OCI-LY1 (cell line): ENCODE data around the gene SLC30A9.

ENCODE experiments used
- H2AFZ ChIP-seq: fragments of 200-600 bp; sonication (generic), shearing (Covaris generic); 2 replicates; pipeline ENCODE4 v1.6.0; 2014; ENCODE audit warnings: antibody characterized with exemption, mild to moderate bottlenecking, low read length
- H3F3A ChIP-seq: fragments of 200-600 bp; sonication (generic), shearing (Covaris generic); 2 replicates; pipeline ENCODE4 v1.6.0; 2014; ENCODE audit warnings: mild to moderate bottlenecking, antibody characterized with exemption, low read length, moderate library complexity; ENCODE audit not compliant: insufficient read depth
- H3K27ac ChIP-seq: fragments of 200-600 bp; sonication (generic); 2 replicates; pipeline ENCODE4 v1.5.1; 2014; ENCODE audit warnings: low read length, mixed run types, mild to moderate bottlenecking, low read depth; ENCODE audit not compliant: poor library complexity, severe bottlenecking
- H3K27me3 ChIP-seq: fragments of 200-600 bp; sonication (generic); 2 replicates; pipeline ENCODE4 v1.6.0; 2014; ENCODE audit warnings: antibody characterized with exemption, mild to moderate bottlenecking, low read length, moderate library complexity; ENCODE audit not compliant: insufficient read depth
- H3K36me3 ChIP-seq: fragments of 200-600 bp; sonication (generic); 2 replicates; pipeline ENCODE4 v1.6.1; 2014; ENCODE audit warnings: mild to moderate bottlenecking, antibody characterized with exemption, low read length, moderate library complexity, mixed read lengths; ENCODE audit not compliant: insufficient read depth
- H3K4me1 ChIP-seq: fragments of 200-600 bp; sonication (generic); 2 replicates; pipeline ENCODE4 v1.5.1; 2014; ENCODE audit warnings: mild to moderate bottlenecking, low read length, moderate library complexity; ENCODE audit not compliant: insufficient read depth, severe bottlenecking
- H3K4me2 ChIP-seq: fragments of 200-600 bp; sonication (generic), shearing (Covaris generic); 2 replicates; pipeline ENCODE4 v1.6.1; 2014; ENCODE audit warnings: low read length
- H3K4me3 ChIP-seq: fragments of 200-600 bp; sonication (generic); 2 replicates; pipeline ENCODE4 v1.5.1; 2014; ENCODE audit warnings: low read length, low read depth, mild to moderate bottlenecking, mixed read lengths; ENCODE audit not compliant: poor library complexity, severe bottlenecking
- H3K79me2 ChIP-seq: fragments of 200-600 bp; shearing (Covaris generic); 2 replicates; pipeline ENCODE4 v1.6.1; 2016; ENCODE audit warnings: mixed run types, low read length, mixed read lengths; ENCODE audit not compliant: insufficient read depth
- H3K9ac ChIP-seq: fragments of 200-600 bp; sonication (generic), shearing (Covaris generic); 2 replicates; pipeline ENCODE4 v1.6.1; 2014; ENCODE audit warnings: mild to moderate bottlenecking, low read length, mixed read lengths
- H3K9me2 ChIP-seq: fragments of 200-600 bp; sonication (generic), shearing (Covaris generic); 2 replicates; pipeline ENCODE4 v1.6.1; 2014; ENCODE audit warnings: low read depth, mild to moderate bottlenecking, low read length, mixed read lengths
- H3K9me3 ChIP-seq: fragments of 200-600 bp; shearing (Covaris generic); 2 replicates; pipeline ENCODE4 v1.6.1; 2014; ENCODE audit warnings: low read length, mixed read lengths
- H4K20me1 ChIP-seq: fragments of 200-600 bp; sonication (generic), shearing (Covaris generic); 2 replicates; pipeline ENCODE4 v1.6.0; 2016; ENCODE audit warnings: mild to moderate bottlenecking, low read length; ENCODE audit not compliant: insufficient read depth
- CTCF ChIP-seq: fragments of 200-600 bp; sonication (generic), shearing (Covaris generic); IDR thresholded peaks from 2 replicates; pipeline ENCODE4 v1.5.1; 2017; ENCODE audit warnings: mild to moderate bottlenecking, antibody characterized with exemption, low read length, moderate library complexity, mixed read lengths
- EZH2 ChIP-seq: fragments of 200-600 bp; sonication (generic), shearing (Covaris generic); IDR thresholded peaks from 2 replicates; pipeline ENCODE4 v1.8.0; 2017; ENCODE audit warnings: borderline replicate concordance, mixed run types, mild to moderate bottlenecking, antibody characterized with exemption, low read length, moderate library complexity, mixed read lengths

Gene SLC30A9

GRCh38 chr4:42112846-42113245 is 122.5 kb downstream of the SLC30A9 start:
- TF ChIP-seq EZH2 (no peak), CTCF (no peak)
- Histone ChIP-seq H4K20me1 (no peaks in the 10 kb centered on the region), H3K9me3 (no peaks in the 10 kb centered on the region), H3K36me3 (peaks cover 97% of the 10 kb centered on the region), H3K27me3 (no peaks in the 10 kb centered on the region), H2AFZ (no peak overlapping the region), H3K27ac (no peak overlapping the region), H3F3A (no peaks in the 10 kb centered on the region), H3K4me1 (no peaks in the 10 kb centered on the region), H3K79me2 (no peaks in the 10 kb centered on the region), H3K4me3 (no peak overlapping the region), H3K9me2 (no peaks in the 10 kb centered on the region), H3K9ac (no peak overlapping the region), H3K4me2 (no peak overlapping the region)

GRCh38 chr4:42119886-42120285 is 129.6 kb downstream of the SLC30A9 start:
- peaks cover 99% of the 10 kb centered on the region for H3K36me3 ChIP-seq

GRCh38 chr4:42122237-42122636 is 131.9 kb downstream of the SLC30A9 start:
- H3K9me2 ChIP-seq, result no peaks in the 10 kb centered on the region
- no peaks in the 10 kb centered on the region for H3F3A ChIP-seq
- no peak overlapping the region for H3K27ac ChIP-seq
- no peaks in the 10 kb centered on the region for H3K27me3 ChIP-seq
- no peak overlapping the region for H3K4me3 ChIP-seq
- no peak overlapping the region for H3K9ac ChIP-seq
- H3K9me3 ChIP-seq, result no peaks in the 10 kb centered on the region
- no peaks in the 10 kb centered on the region for H4K20me1 ChIP-seq
- H3K36me3 ChIP-seq, result peaks cover 86% of the 10 kb centered on the region
- TF ChIP-seq CTCF, result no peak
- no peak for TF ChIP-seq EZH2
- H3K4me2 ChIP-seq, result no peak overlapping the region
- H3K79me2 ChIP-seq, result peaks cover 7% of the 10 kb centered on the region
- peaks cover 4% of the 10 kb centered on the region for H3K4me1 ChIP-seq
- H2AFZ ChIP-seq, result no peak overlapping the region

More at GRCh38 chr4:42119886-42120285, 129.6 kb downstream of the SLC30A9 start:
- no peaks in the 10 kb centered on the region for H4K20me1 ChIP-seq
- no peaks in the 10 kb centered on the region for H3K4me1 ChIP-seq
- no peak overlapping the region for H3K9ac ChIP-seq
- H3K9me3 ChIP-seq, result no peaks in the 10 kb centered on the region
- no peak overlapping the region for H2AFZ ChIP-seq
- TF ChIP-seq CTCF, result no peak
- no peak for TF ChIP-seq EZH2
- no peak overlapping the region for H3K4me3 ChIP-seq
- no peak overlapping the region for H3K4me2 ChIP-seq
- no peaks in the 10 kb centered on the region for H3F3A ChIP-seq
- no peak overlapping the region for H3K27ac ChIP-seq
- no peaks in the 10 kb centered on the region for H3K27me3 ChIP-seq
- no peaks in the 10 kb centered on the region for H3K79me2 ChIP-seq
- H3K9me2 ChIP-seq, result no peaks in the 10 kb centered on the region
